A549 (cell line): Measurements from ENCODE around the gene MYH11.

Source experiments
- FOSL2 ChIP-seq, 2 experiments: fragments of 450-650 bp in 1 of 2; fragments of >200 bp in 1 of 2; sonication (Bioruptor Twin) in 1 of 2; formaldehyde crosslinking; IDR thresholded peaks; 2 replicates each; pipeline versions ENCODE4 v1.5.0 to v1.6.1; 2016 to 2020; ENCODE audit warnings: mild to moderate bottlenecking in 1 of 2, moderate library complexity in 1 of 2
- TF ChIP-seq, protein P1 (sequence below): fragments of >200 bp; sonication (Bioruptor Twin); formaldehyde crosslinking; IDR thresholded peaks from 3 replicates; pipeline ENCODE4 v1.5.1; 2016

GRCh38 chr16:15708096-15708495, 148.7 kb downstream of the MYH11 start:
- TF ChIP-seq, protein P1, sequence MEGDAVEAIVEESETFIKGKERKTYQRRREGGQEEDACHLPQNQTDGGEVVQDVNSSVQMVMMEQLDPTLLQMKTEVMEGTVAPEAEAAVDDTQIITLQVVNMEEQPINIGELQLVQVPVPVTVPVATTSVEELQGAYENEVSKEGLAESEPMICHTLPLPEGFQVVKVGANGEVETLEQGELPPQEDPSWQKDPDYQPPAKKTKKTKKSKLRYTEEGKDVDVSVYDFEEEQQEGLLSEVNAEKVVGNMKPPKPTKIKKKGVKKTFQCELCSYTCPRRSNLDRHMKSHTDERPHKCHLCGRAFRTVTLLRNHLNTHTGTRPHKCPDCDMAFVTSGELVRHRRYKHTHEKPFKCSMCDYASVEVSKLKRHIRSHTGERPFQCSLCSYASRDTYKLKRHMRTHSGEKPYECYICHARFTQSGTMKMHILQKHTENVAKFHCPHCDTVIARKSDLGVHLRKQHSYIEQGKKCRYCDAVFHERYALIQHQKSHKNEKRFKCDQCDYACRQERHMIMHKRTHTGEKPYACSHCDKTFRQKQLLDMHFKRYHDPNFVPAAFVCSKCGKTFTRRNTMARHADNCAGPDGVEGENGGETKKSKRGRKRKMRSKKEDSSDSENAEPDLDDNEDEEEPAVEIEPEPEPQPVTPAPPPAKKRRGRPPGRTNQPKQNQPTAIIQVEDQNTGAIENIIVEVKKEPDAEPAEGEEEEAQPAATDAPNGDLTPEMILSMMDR: no peak
- TF ChIP-seq FOSL2 (IDR thresholded peaks at IDR 0.05) (no peak), FOSL2 (CRISPR knock-in tag; IDR thresholded peaks at IDR 0.05) (no peak)
